Measurements from ENCODE around the gene UFD1. TPM values are rescaled to one million over a fixed set of nuclear protein-coding genes. Genes with fewer than 3 reads are reported as not detected.
A peak's percentile ranks its signal among the peaks of the same experiment; 100 is the strongest.
"Not testable (repeated sequence)": the region's sequence is repeated elsewhere in the genome, so short reads cannot be mapped to it uniquely, and the experiment has no call there.

Gene UFD1
- total and polyA plus RNA-seq, 2 donors, result 47.8 to 130 TPM

GRCh38 chr22:19451570-19451969, 27.4 kb downstream of the UFD1 start:
- H3K36me3 ChIP-seq (ENCODE audit: control insufficient read depth in 2 of 2, insufficient read depth in 2 of 2, low read length in 1 of 2), result peaks cover 45 to 52% of the 10 kb centered on the region in 2 donors

DNA sequence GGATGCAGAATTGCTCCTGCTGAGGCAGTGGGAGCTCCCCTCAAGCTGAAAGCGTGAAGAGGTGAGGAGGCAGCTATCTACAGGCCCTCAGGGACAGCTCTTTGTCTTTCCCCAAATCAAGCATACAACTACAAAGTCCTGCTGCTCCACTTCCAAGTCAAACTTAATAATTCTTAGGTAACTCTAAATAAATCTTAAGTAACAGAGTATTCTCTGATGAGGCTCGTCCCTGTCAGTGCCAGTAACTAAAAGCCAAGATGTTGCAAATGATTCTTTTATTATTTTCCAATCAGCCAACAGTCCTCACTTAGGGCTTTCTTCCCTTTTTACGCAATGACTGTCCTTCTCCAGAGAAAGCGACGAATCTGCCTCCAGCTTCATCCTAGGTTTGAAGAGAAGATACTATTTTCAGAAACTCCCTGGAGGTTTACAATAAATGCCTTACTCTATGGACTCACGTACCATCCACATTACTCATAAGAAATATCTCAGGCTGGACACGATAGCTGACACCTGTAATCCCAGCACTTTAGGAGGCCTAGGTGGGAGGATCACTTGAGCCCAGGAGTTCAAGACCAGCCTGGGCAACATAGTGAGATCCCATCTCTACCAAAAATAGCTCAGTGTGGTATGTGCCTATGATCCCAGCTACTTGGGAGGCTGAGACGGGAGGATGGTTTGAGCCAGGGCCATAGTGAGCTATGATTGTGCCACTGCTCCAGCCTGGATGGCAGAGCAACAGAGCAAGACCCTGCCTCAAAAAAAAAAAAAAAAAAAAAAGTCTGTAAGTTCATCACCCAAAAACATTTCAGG, 28.4 kb downstream of the UFD1 start:
- H3K36me3 ChIP-seq (ENCODE audit: control insufficient read depth in 2 of 2, insufficient read depth in 2 of 2, low read length in 1 of 2), result peaks cover 35 to 42% of the 10 kb centered on the region in 2 donors
- H3K4me3 ChIP-seq (ENCODE audit: low read length in 2 of 2), result no peak overlapping the region
- peaks cover 17 to 26% of the 10 kb centered on the region in 2 donors for H3K4me1 ChIP-seq (ENCODE audit: control insufficient read depth in 2 of 2, insufficient read depth in 2 of 2, low read length in 2 of 2)
- no peak overlapping the region for H3K27ac ChIP-seq (ENCODE audit: low read depth in 1 of 2, low read length in 1 of 2)
- H3K27me3 ChIP-seq (ENCODE audit: control insufficient read depth in 2 of 2, insufficient read depth in 1 of 2, low read length in 1 of 2), result no peaks in the 10 kb centered on the region
- no peaks in the 10 kb centered on the region for H3K9me3 ChIP-seq (ENCODE audit: control insufficient read depth in 2 of 2, insufficient read depth in 1 of 2, low read length in 1 of 2)
- WGBS, result 97% methylated on average over 8 of the region's 8 CpGs
- DNase-seq (ENCODE audit: low read depth in 6 of 9, low spot score in 9 of 9), result no peak

More at GRCh38 chr22:19451570-19451969, 27.4 kb downstream of the UFD1 start:
- Histone ChIP-seq H3K9me3 (ENCODE audit: control insufficient read depth in 2 of 2, insufficient read depth in 1 of 2, low read length in 1 of 2) (no peaks in the 10 kb centered on the region), H3K4me1 (ENCODE audit: control insufficient read depth in 2 of 2, insufficient read depth in 2 of 2, low read length in 2 of 2) (peaks cover 14 to 21% of the 10 kb centered on the region in 2 donors), H3K27me3 (ENCODE audit: control insufficient read depth in 2 of 2, insufficient read depth in 1 of 2, low read length in 1 of 2) (no peaks in the 10 kb centered on the region), H3K4me3 (ENCODE audit: low read length in 2 of 2) (no peak overlapping the region), H3K27ac (ENCODE audit: low read depth in 1 of 2, low read length in 1 of 2) (no peak overlapping the region)
- DNase-seq (ENCODE audit: low read depth in 6 of 9, low spot score in 9 of 9), result no peak
- 97% methylated on average over 4 of the region's 4 CpGs for WGBS

GRCh38 chr22:19449422-19449767, 29.6 kb downstream of the UFD1 start:
- DNase-seq (ENCODE audit: low read depth in 6 of 9, low spot score in 9 of 9), result no peak
- Histone ChIP-seq H3K27me3 (ENCODE audit: control insufficient read depth in 2 of 2, insufficient read depth in 1 of 2, low read length in 1 of 2) (no peaks in the 10 kb centered on the region), H3K9me3 (ENCODE audit: control insufficient read depth in 2 of 2, insufficient read depth in 1 of 2, low read length in 1 of 2) (no peaks in the 10 kb centered on the region), H3K36me3 (ENCODE audit: control insufficient read depth in 2 of 2, insufficient read depth in 2 of 2, low read length in 1 of 2) (peaks cover 29 to 36% of the 10 kb centered on the region in 2 donors), H3K27ac (ENCODE audit: low read depth in 1 of 2, low read length in 1 of 2) (no peak overlapping the region), H3K4me3 (ENCODE audit: low read length in 2 of 2) (no peak overlapping the region), H3K4me1 (ENCODE audit: control insufficient read depth in 2 of 2, insufficient read depth in 2 of 2, low read length in 2 of 2) (peaks cover 17 to 26% of the 10 kb centered on the region in 2 donors)
- WGBS, result 94% methylated on average over 2 of the region's 2 CpGs

DNA sequence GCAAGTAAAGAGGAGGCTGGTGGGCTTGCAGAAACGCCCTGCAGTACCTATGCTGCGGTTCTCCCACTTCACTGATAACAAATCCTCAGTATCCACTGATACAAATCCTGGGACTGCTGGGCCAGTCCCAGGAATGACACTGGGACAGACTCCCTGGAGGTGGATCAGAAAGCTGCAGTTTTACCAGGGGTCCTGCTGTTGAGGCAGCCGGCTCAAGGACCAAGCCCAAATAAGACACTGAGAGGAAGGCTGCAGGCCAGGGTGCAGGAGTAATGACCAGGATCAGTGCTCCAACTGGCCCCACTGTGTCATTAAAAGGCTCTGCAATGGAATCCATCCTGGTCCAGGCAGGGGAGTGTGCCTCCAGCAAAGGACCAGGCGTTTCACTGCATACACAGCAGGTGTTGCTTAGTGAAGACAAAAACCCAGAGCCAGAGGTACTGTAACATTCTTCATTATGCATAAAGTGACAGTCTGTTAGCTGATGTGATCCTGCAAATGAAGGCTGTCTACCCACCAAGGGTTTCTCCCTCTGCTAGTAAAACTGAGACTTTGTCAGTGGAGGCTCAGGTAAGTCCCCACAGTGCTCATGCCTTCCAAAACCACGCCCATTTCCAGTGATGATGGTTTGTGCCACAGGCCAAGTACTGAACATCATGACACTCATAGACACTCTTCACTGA, 30.1 kb downstream of the UFD1 start:
- H3K9me3 ChIP-seq (ENCODE audit: control insufficient read depth in 2 of 2, insufficient read depth in 1 of 2, low read length in 1 of 2), result no peaks in the 10 kb centered on the region
- peaks cover 17 to 26% of the 10 kb centered on the region in 2 donors for H3K4me1 ChIP-seq (ENCODE audit: control insufficient read depth in 2 of 2, insufficient read depth in 2 of 2, low read length in 2 of 2)
- DNase-seq (ENCODE audit: low read depth in 6 of 9, low spot score in 9 of 9), result no peak
- H3K27me3 ChIP-seq (ENCODE audit: control insufficient read depth in 2 of 2, insufficient read depth in 1 of 2, low read length in 1 of 2), result no peaks in the 10 kb centered on the region
- H3K4me3 ChIP-seq (ENCODE audit: low read length in 2 of 2), result peak overlapping the region in 1 of 2 donors; percentile 80
- peaks cover 30 to 37% of the 10 kb centered on the region in 2 donors for H3K36me3 ChIP-seq (ENCODE audit: control insufficient read depth in 2 of 2, insufficient read depth in 2 of 2, low read length in 1 of 2)
- H3K27ac ChIP-seq (ENCODE audit: low read depth in 1 of 2, low read length in 1 of 2), result no peak overlapping the region
- 94% methylated on average over 5 of the region's 5 CpGs for WGBS

DNA sequence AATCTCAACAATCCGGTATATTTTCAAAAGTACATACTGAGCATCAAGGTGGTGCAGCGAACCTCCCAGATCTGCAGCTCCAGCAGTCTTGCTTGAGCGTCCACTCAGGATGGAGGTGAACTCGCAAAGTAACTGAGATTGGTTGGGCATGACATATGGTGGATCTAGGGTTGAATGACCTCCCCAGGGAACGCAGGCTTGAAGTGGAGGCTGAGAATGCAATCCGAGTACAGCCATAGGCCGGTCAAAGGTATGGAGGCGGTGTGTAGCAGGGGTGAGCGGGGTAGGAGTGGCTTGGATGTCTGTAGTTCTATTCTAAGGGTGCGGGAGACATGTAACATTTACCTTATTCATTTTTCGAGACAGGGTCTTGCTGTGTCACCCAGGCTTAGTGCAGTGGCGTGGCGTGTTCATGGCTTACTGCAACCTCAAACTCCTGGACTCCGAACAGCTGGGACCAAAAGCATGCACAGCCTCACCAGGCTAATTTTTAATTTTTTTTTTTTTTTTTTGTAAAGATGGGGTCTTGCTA, 30.9 kb downstream of the UFD1 start:
- peaks cover 26 to 35% of the 10 kb centered on the region in 2 donors for H3K36me3 ChIP-seq (ENCODE audit: control insufficient read depth in 2 of 2, insufficient read depth in 2 of 2, low read length in 1 of 2)
- WGBS, result 21% methylated on average over 14 of the region's 14 CpGs
- DNase-seq (ENCODE audit: low read depth in 6 of 9, low spot score in 9 of 9), result peak in 5 of 9 donors; percentile 15 to 47 (median 27)

GRCh38 chr22:19447330-19448075, 31.5 kb downstream of the UFD1 start, which contains the start of gene C22orf39:
Gene C22orf39, minus strand, starts transcription at chr22:19447711. Its CDS starts 23 bp downstream, at chr22:19447688.
- peak within 1 kb of the TSS; percentile 86 to 92 for H3K27ac ChIP-seq (ENCODE audit: low read depth in 1 of 2, low read length in 1 of 2)
- under 1% methylated on average over 92 of the region's 92 CpGs for WGBS
- H3K36me3 ChIP-seq (ENCODE audit: control insufficient read depth in 2 of 2, insufficient read depth in 2 of 2, low read length in 1 of 2), result peaks cover 20 to 32% of the 10 kb centered on the region in 2 donors

More for the DNA sequence above, 30.9 kb downstream of the UFD1 start:
- H3K4me1 ChIP-seq (ENCODE audit: control insufficient read depth in 2 of 2, insufficient read depth in 2 of 2, low read length in 2 of 2), result peaks cover 17 to 26% of the 10 kb centered on the region in 2 donors
- no peaks in the 10 kb centered on the region for H3K9me3 ChIP-seq (ENCODE audit: control insufficient read depth in 2 of 2, insufficient read depth in 1 of 2, low read length in 1 of 2)
- peak overlapping the region; percentile 80 to 91 for H3K4me3 ChIP-seq (ENCODE audit: low read length in 2 of 2)
- H3K27ac ChIP-seq (ENCODE audit: low read depth in 1 of 2, low read length in 1 of 2), result peak overlapping the region; percentile 86 to 92
- no peaks in the 10 kb centered on the region for H3K27me3 ChIP-seq (ENCODE audit: control insufficient read depth in 2 of 2, insufficient read depth in 1 of 2, low read length in 1 of 2)

GRCh38 chr22:19446603-19447329, 32.2 kb downstream of the UFD1 start:
- Histone ChIP-seq H3K27ac (ENCODE audit: low read depth in 1 of 2, low read length in 1 of 2) (peak overlapping the region; percentile 62 to 90), H3K9me3 (ENCODE audit: control insufficient read depth in 2 of 2, insufficient read depth in 1 of 2, low read length in 1 of 2) (no peaks in the 10 kb centered on the region), H3K36me3 (ENCODE audit: control insufficient read depth in 2 of 2, insufficient read depth in 2 of 2, low read length in 1 of 2) (peaks cover 20 to 29% of the 10 kb centered on the region in 2 donors), H3K27me3 (ENCODE audit: control insufficient read depth in 2 of 2, insufficient read depth in 1 of 2, low read length in 1 of 2) (no peaks in the 10 kb centered on the region), H3K4me1 (ENCODE audit: control insufficient read depth in 2 of 2, insufficient read depth in 2 of 2, low read length in 2 of 2) (peaks cover 17 to 26% of the 10 kb centered on the region in 2 donors), H3K4me3 (ENCODE audit: low read length in 2 of 2) (peak overlapping the region; percentile 80 to 91)
- no peak for DNase-seq (ENCODE audit: low read depth in 6 of 9, low spot score in 9 of 9)
- WGBS, result 30% methylated on average over 22 of the region's 22 CpGs

More at GRCh38 chr22:19447330-19448075, 31.5 kb downstream of the UFD1 start, which contains the start of gene C22orf39:
- Histone ChIP-seq H3K4me3 (ENCODE audit: low read length in 2 of 2) (peak within 1 kb of the TSS; percentile 80 to 91), H3K9me3 (ENCODE audit: control insufficient read depth in 2 of 2, insufficient read depth in 1 of 2, low read length in 1 of 2) (no peaks in the 10 kb centered on the region), H3K27me3 (ENCODE audit: control insufficient read depth in 2 of 2, insufficient read depth in 1 of 2, low read length in 1 of 2) (no peaks in the 10 kb centered on the region), H3K4me1 (ENCODE audit: control insufficient read depth in 2 of 2, insufficient read depth in 2 of 2, low read length in 2 of 2) (peaks cover 17 to 26% of the 10 kb centered on the region in 2 donors)
- DNase-seq (ENCODE audit: low read depth in 6 of 9, low spot score in 9 of 9), result peak; percentile 76 to 96 (median 86)

DNA sequence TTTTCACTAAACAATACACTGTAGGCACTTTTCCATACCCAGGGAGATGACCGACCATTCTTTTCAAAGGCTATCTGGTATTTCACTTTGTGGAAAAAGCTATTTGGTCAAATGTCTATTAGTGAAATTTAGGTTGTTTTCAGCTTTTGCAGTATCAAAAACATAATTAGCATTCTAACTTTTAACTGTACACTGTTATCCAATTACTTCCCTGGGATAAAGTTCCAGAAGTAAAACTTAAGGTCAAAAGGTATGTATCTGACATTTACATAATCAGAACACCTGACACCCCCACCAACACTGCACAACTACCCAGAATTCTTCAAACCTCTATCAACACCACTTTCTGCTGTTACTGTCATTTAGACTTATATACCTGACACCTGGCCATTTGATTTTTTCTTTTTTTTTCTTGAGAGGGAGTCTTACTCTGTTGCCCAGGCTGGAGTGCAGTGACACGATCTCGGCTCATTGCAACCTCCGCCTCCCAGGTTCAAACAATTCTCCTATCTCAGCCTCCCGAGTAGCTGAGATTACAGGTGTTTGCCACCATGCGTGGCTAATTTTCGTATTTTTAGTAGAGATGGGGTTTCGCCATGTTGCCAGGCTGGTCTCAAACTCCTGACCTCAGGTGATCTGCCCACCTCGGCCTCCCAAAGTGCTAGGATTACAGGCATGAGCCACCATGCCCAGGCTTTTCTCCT, 33.6 kb downstream of the UFD1 start:
- peaks cover 17 to 26% of the 10 kb centered on the region in 2 donors for H3K4me1 ChIP-seq (ENCODE audit: control insufficient read depth in 2 of 2, insufficient read depth in 2 of 2, low read length in 2 of 2)
- WGBS, result 98% methylated on average over 9 of the region's 9 CpGs

More for the DNA sequence above, 33.6 kb downstream of the UFD1 start:
- H3K27me3 ChIP-seq (ENCODE audit: control insufficient read depth in 2 of 2, insufficient read depth in 1 of 2, low read length in 1 of 2); DNase-seq (ENCODE audit: low read depth in 6 of 9, low spot score in 9 of 9); H3K27ac ChIP-seq (ENCODE audit: low read depth in 1 of 2, low read length in 1 of 2); H3K9me3 ChIP-seq (ENCODE audit: control insufficient read depth in 2 of 2, insufficient read depth in 1 of 2, low read length in 1 of 2); H3K4me3 ChIP-seq (ENCODE audit: low read length in 2 of 2): not testable (repeated sequence)
- H3K36me3 ChIP-seq (ENCODE audit: control insufficient read depth in 2 of 2, insufficient read depth in 2 of 2, low read length in 1 of 2), result peaks cover 16 to 27% of the 10 kb centered on the region in 2 donors

All from thymus (tissue), 11 donors.